Tibial nerve (tissue), 4 donors: ENCODE data around the gene WDR81.

Experiments
- CTCF ChIP-seq, 5 experiments: fragments of 200-600 bp in 3 of 5; fragments of 450-650 bp in 2 of 5; sonication (generic) in 3 of 5; IDR thresholded peaks; one replicate each; pipeline ENCODE4 v1.5.1; 2016 to 2019; ENCODE audit warnings: antibody characterized with exemption in 5 of 5, mild to moderate bottlenecking in 3 of 5, moderate library complexity in 2 of 5
- EP300 ChIP-seq, 2 donors: sonication (generic); formaldehyde crosslinking; IDR thresholded peaks; one replicate each; pipeline ENCODE4 v1.6.1; 2017; ENCODE audit warnings: antibody characterized with exemption in 2 of 2, mild to moderate bottlenecking in 1 of 2
- POLR2A ChIP-seq, 2 donors: fragments of 450-650 bp; IDR thresholded peaks; one replicate each; pipeline ENCODE4 v1.6.1; 2017; ENCODE audit warnings: antibody characterized with exemption in 2 of 2, mild to moderate bottlenecking in 2 of 2, moderate library complexity in 2 of 2

GRCh38 chr17:1690544-1691221, 33.8 kb upstream of the WDR81 start:
- TF ChIP-seq CTCF (IDR thresholded peaks at IDR 0.05) = no peak
- no peak for TF ChIP-seq POLR2A (IDR thresholded peaks at IDR 0.05)
- TF ChIP-seq EP300 (IDR thresholded peaks at IDR 0.05) = no peak
